ENCODE data around the gene TNNC1. TPM values are rescaled to one million over a fixed set of nuclear protein-coding genes. Genes with fewer than 3 reads are reported as not detected.

Gene TNNC1
- 6.9 TPM for polyA plus RNA-seq (2013, experiment 1 of 2; ENCODE audit: insufficient read length)
- polyA plus RNA-seq (2013, experiment 2 of 2; ENCODE audit: insufficient read length): 21.8 TPM

GRCh38 chr3:52453496-52454249 lies at the start of gene TNNC1:
Gene TNNC1, minus strand, starts transcription at chr3:52454041. Its CDS starts 26 bp downstream, at chr3:52454015.
- peak; percentile 15 for DNase-seq

DNA sequence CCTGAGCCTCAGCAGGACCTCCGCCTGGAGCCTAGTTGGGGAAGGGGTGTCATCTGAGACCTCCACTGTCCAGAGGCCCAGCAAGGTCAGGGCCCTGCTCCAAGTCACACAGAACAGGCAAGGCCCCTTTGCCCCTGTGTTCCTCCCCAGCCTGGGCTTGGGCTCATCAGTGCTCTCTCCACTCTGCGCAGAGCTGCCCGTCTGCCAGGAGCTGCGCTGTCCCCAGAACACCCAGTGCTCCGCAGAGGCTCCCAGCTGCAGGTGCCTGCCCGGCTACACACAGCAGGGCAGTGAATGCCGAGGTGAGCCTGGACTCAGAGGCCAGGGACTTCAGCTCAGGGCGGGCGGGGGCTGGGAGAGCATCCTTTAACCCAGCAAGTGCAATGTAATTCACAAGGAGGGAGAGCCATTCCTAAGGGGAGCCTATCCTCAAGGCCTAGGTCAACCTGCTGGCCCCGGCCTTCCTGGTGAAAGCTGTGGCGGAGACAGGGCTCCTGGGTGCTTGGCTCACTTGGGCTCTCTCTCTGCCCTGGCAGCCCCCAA lies 49.0 kb upstream of the TNNC1 start:
- DNase-seq: no peak

DNA sequence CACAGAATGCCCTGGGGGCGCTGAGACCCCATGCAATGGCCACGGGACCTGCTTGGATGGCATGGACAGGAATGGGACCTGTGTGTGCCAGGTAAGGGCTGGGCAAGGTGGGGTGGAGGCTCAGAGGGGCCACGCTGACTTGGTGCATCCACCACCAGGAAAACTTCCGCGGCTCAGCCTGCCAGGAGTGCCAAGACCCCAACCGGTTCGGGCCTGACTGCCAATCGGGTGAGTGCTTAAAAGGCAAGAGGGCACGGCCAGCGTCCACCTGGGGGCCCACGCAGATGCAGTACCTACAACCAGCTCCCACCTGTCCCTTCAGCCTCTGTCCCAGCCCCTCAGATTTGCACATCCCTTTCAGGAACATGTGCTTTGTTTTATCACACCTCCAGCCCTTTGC lies 48.2 kb upstream of the TNNC1 start:
- no peak for DNase-seq

GRCh38 chr3:52501046-52501445 lies 47.2 kb upstream of the TNNC1 start:
- DNase-seq: no peak

DNA sequence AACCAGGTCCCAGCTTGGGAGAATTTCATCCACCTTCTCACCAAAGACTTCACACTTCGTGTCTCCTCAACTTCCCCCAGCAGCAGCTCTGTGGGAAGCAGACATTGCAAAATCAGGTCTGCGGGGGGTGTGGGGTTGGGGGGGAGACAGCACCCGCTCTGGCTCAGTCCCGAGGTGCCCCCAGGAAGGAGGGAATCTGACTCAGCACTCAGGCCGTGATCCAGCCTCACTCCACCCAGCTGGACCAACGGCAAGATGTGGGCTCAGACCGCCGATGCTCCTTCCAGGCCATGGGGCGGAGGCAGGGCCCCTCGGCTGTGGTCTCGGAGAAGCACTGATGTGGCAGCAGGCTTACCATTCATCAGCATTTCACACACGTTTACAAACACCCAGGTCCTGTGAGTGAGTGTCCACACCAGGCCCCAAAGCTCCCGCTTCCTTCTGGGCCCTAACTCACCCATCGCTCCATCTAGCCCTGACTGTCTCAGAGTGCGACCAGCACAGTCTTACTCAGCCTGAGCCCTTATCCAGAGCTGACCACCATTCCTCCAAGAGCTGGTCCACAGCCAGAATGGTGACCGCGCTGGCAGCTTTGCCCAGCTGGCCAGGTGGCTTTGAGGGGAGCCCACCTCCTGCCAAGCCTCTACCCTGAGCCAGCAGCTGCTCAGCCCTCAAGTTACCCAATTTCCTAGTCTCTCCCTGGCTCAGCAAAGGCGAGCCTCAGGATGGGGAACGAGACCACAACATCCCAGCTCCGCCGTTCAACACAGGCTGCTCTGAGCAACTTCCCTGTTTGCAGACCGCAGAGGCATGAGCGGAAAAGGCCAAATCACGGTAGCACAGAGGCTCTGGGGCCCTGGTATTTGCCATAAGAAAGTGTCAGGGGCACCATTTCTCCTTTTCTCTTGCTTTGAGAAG lies 44.6 kb upstream of the TNNC1 start:
- DNase-seq: peak; percentile 18

GRCh38 chr3:52495777-52496602 lies 42.1 kb upstream of the TNNC1 start:
- no peak for DNase-seq

DNA sequence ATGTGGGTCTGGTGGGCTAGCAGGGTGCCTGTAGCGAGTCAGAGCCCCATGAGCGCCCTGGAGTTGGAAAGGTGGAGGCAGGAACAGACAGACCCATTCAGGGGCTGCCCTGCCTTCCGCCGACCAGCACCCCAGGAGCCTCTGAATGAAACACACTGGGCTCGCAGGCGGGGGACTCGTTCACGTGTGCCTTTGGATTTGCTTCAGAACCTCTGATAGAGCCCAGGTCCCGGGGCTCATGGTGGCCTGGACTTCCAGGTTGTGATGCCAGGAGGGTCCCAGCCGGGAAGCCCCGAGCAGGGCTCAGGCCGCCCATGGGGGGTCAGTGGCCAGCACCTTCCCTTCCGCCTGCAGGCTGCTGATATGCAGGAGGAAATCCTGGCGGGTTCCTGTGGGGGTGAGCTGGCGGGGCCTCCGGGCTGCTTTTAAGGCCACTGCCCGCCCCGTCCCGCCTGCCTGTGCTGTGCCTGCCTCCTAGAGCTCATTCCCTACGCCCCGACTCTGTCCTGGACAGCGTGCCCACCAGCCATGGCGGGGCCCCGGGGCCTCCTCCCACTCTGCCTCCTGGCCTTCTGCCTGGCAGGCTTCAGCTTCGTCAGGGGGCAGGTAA lies 41.1 kb upstream of the TNNC1 start, which contains the start of gene STAB1:
Gene STAB1, plus strand, starts transcription at position 453 of the 610 bp plus-strand sequence. Its CDS starts 76 bp downstream, at position 529.
- no peak for DNase-seq

DNA sequence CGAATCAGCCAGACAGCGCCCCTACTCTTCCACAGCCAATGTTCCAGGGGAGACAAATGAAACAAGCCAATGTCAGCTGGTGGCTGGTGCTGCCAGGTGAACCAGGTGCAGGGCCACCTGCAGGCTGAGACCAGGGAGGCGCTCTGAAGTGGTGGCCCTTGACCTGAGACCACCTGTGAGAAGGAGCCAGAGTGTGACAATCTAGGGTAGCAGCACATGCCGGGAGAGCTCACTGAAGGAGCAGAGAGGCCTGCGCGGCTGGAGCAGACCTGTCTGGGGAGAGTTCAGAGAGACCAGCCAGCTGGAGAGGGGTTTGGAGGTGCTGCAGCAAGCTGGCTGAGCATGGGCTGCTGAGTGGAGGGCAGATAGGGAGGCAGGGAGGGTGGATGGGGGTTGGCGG lies 40.6 kb upstream of the TNNC1 start:
- no peak for DNase-seq

DNA sequence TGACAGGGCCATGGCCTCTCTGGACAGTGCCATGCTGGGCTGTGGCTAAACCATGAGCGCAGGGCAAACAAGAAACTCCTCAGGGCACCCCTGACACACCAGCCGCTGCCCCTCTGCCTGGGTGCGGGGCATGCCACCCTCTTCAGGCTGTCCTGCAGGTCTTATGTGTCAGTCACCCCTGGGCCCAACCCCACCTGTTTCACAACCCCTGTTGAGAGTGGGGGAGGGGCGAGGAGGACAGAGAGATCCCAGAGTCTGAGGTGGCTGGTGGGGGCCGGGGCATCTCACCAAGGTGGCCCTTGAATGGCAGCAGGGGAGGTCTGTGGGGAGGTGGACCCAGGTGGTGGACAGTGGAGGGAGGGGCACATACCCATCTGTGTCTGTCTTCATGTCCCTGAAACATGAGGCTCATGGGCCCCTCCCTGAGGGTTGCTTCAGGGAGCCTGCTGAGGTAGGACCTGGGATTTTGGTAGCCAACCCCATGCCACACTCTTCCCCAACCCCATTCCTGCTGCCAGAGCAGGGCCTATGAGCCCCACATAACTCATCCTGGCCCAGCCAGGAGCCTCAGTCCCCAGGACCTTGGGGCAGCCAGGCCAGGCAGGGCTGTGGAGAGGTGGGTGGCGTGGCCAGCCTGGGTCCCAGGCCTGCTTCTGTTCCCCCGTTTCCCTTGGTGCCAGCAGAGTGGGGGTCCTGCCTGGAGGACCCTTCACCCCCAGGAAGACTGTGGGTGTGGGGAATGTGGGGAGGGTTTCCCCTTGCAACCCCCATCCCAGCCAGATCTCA lies 39.6 kb upstream of the TNNC1 start:
- DNase-seq: no peak

- no peak for DNase-seq
Observed at GRCh38 chr3:52492059-52492458, 38.2 kb upstream of the TNNC1 start.

DNA sequence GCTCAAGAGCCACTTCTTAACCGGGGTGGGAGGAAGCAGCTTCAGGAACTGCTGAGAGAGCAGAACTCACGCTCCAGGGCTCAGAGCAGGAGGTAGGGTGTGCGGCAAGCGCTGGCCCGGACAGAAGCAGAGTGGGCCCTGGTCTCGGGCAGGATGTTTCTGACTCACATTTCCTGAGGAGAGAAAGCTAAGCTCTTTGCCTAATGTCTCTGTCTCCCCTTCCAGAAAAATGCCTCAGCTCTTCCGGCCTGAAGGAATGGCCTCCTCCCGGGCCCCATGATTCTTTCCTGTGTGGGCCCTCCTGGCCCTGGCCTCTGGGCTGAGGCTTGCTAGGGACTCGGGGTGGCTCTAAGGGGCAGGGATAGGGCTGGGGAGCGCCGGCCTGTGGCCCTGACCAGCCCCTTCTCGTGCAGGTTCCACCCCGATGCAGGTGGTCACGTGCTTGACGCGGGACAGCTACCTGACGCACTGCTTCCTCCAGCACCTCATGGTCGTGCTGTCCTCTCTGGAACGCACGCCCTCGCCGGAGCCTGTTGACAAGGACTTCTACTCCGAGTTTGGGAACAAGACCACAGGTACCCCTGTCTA lies 37.2 kb upstream of the TNNC1 start:
- no peak for DNase-seq

- DNase-seq: no peak
Observed at GRCh38 chr3:52490035-52490938, 36.4 kb upstream of the TNNC1 start.

- no peak for DNase-seq
Observed at GRCh38 chr3:52489453-52489852, 35.6 kb upstream of the TNNC1 start.

DNA sequence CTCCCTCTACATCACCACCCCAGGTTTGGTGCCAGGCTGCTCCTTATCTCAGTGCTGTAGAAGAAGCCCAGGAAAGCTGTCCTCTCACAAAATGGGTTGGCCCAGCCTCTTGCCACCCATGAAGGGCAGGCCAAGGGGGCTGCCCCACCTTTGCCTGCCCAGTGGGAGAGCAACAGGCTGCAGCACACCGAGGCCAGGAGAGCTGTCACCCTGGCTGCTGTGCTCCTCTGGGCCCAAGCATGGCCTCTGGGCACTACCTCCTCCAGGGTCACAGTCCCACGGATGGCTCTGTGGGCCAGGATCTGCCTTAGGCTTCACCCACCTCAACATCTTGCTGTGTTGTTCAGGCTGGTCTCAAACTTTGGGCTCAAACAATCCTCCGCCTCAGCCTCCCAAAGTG lies 34.9 kb upstream of the TNNC1 start:
- DNase-seq: no peak

DNA sequence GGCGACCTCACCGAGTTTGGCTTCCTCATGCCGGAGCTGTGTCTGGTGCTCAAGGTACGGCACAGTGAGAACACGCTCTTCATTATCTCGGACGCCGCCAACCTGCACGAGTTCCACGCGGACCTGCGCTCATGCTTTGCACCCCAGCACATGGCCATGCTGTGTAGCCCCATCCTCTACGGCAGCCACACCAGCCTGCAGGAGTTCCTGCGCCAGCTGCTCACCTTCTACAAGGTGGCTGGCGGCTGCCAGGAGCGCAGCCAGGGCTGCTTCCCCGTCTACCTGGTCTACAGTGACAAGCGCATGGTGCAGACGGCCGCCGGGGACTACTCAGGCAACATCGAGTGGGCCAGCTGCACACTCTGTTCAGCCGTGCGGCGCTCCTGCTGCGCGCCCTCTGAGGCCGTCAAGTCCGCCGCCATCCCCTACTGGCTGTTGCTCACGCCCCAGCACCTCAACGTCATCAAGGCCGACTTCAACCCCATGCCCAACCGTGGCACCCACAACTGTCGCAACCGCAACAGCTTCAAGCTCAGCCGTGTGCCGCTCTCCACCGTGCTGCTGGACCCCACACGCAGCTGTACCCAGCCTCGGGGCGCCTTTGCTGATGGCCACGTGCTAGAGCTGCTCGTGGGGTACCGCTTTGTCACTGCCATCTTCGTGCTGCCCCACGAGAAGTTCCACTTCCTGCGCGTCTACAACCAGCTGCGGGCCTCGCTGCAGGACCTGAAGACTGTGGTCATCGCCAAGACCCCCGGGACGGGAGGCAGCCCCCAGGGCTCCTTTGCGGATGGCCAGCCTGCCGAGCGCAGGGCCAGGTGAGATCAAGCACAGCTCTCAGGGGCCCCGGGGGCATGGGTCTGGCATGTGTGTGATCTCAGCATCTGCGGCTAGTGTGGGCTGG lies 34.2 kb upstream of the TNNC1 start:
- no peak for DNase-seq

GRCh38 chr3:52487050-52487787 lies 33.4 kb upstream of the TNNC1 start:
- no peak for DNase-seq

DNA sequence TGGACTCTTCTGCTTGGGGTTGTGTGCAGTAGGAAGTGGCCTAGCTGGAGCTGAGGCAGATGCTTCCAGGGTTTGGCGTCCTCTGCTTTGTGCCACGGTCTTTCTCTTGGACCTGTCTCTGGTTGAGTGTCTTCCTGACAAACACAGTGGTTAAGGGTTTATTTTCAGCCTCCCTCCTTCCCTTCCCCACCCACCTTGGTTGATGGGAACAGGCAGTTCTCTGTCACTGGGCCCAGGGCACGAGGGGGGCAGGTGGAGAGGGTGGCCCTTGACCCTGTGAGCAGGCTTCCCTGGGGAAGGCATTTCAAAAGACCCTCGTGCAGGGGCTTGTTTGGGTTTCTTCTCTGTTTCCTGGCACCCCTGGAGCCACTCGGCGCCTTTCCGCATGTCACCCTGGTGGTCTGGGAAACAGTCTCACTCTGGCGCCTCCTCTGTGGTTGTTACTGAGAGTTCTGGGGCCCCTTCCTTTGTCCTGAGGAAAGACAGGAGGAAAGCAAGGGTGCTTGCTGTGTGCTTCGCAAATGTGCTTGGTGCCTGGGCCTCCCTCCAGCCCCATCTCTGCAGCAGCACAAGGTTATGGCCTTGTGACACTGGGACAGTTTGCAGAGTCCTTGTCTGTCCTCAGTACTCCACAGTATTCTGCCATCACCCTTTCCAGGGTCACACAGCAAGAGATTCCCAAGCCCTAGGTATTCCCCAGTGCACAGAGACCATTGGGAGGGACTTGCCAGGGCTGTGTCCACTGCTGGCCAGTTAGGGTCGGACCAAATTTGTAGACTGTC lies 31.0 kb upstream of the TNNC1 start:
- no peak for DNase-seq
